Natural killer cell (primary cell): ENCODE measurements around the gene TBC1D21. TPM values are rescaled to one million over a fixed set of nuclear protein-coding genes. Genes with fewer than 3 reads are reported as not detected.

Experiments
- ATAC-seq, 3 donors: fragments of 150-1000 bp in 2 of 3; fragments of 200-7000 bp in 1 of 3; cut with Tn5 transposase; 1 replicate in 1 of 3; 2 replicates in 2 of 3; pipeline ENCODE4 v1.10.0; 2021; ENCODE audit warnings: mild to moderate bottlenecking in 2 of 3, moderate library complexity in 2 of 3
- DNase-seq, 2 donors: peaks; one replicate each; pipeline versions ENCODE4 v3.0.0 to v3.0.0-alpha.2; 2013 to 2021; ENCODE audit warnings: mixed read lengths in 1 of 2
- H3K27ac ChIP-seq: one replicate; pipeline ENCODE4 v1.5.1; 2013; ENCODE audit warnings: mild to moderate bottlenecking, low read length
- H3K27me3 ChIP-seq: one replicate; pipeline ENCODE4 v1.6.1; 2013; ENCODE audit warnings: low read length; ENCODE audit not compliant: control insufficient read depth, insufficient read depth
- H3K36me3 ChIP-seq: one replicate; pipeline ENCODE4 v1.6.1; 2013; ENCODE audit warnings: low read length; ENCODE audit not compliant: control insufficient read depth, insufficient read depth
- H3K4me1 ChIP-seq: one replicate; pipeline ENCODE4 v1.6.1; 2013; ENCODE audit warnings: low read length; ENCODE audit not compliant: control insufficient read depth, insufficient read depth
- H3K4me3 ChIP-seq: one replicate; pipeline ENCODE4 v1.5.1; 2013; ENCODE audit warnings: low read length
- H3K9me3 ChIP-seq: one replicate; pipeline ENCODE4 v1.6.1; 2013; ENCODE audit warnings: low read length; ENCODE audit not compliant: control insufficient read depth, insufficient read depth
- H3K27ac Mint-ChIP-seq, 2 donors: one replicate each; pipeline ENCODE4 v1.8.0; 2022; ENCODE audit warnings: mild to moderate bottlenecking in 2 of 2, mixed read lengths in 2 of 2, moderate library complexity in 1 of 2
- H3K27me3 Mint-ChIP-seq, 2 donors: one replicate each; pipeline ENCODE4 v1.8.0; 2022; ENCODE audit warnings: low read depth in 2 of 2, mixed read lengths in 2 of 2
- H3K36me3 Mint-ChIP-seq: one replicate; pipeline ENCODE4 v1.8.0; 2022; ENCODE audit warnings: mixed read lengths
- H3K4me1 Mint-ChIP-seq, 2 donors: one replicate each; pipeline ENCODE4 v1.8.0; 2022; ENCODE audit warnings: mixed read lengths in 2 of 2
- H3K4me3 Mint-ChIP-seq: one replicate; pipeline ENCODE4 v1.8.0; 2022; ENCODE audit warnings: mild to moderate bottlenecking, moderate library complexity, mixed read lengths
- H3K9me3 Mint-ChIP-seq, 2 donors: one replicate each; pipeline ENCODE4 v1.8.0; 2022; ENCODE audit warnings: mixed read lengths in 2 of 2
- CTCF ChIP-seq: fragments of 200-600 bp; IDR thresholded peaks from one replicate; pipeline ENCODE4 v1.8.0; 2022; ENCODE audit warnings: antibody characterized with exemption
- WGBS: methylation state at CpG from one replicate; pipeline ENCODE4 v1.1.7; 2013; ENCODE audit warnings: missing lambda C conversion rate; ENCODE audit not compliant: insufficient coverage; 5-methylcytosine and 5-hydroxymethylcytosine counted together
- intact Hi-C: fragments of 100-400 bp; cut with micrococcal nuclease; formaldehyde crosslinking; loops from one replicate; pipeline ENCODE4 v1.14.2; 2022
- total RNA-seq, 4 donors: library from RNA; stranded (reverse); fragments of 120-200 nt in 1 of 4; gene quantifications; one replicate each; pipeline versions ENCODE4 v1.2.3 to v1.2.4, GENCODE V29; 2013 to 2022

TBC1D21 gene
- total RNA-seq, 3 donors from 2014 or later (not counting 1 experiment from before 2014, with no cell fraction given): not detected

- TF ChIP-seq CTCF: no peak
- H3K27ac ChIP-seq: no peak overlapping the region
- intact Hi-C loops: no loop called here
- H3K27ac Mint-ChIP-seq: no peak overlapping the region
- no peaks in the 10 kb centered on the region for H3K9me3 Mint-ChIP-seq
- no peak overlapping the region for H3K4me3 ChIP-seq
- H3K4me3 Mint-ChIP-seq: no peak overlapping the region
- no peaks in the 10 kb centered on the region for H3K27me3 ChIP-seq
- no peaks in the 10 kb centered on the region for H3K36me3 ChIP-seq
- H3K27me3 Mint-ChIP-seq: peaks cover 13 to 28% of the 10 kb centered on the region in 2 donors
- DNase-seq: no peak
- no peaks in the 10 kb centered on the region for H3K4me1 Mint-ChIP-seq
- WGBS: 78% methylated on average over 8 of the region's 8 CpGs
- H3K9me3 ChIP-seq: no peaks in the 10 kb centered on the region
- no peaks in the 10 kb centered on the region for H3K36me3 Mint-ChIP-seq
- ATAC-seq: no peak
- H3K4me1 ChIP-seq: no peaks in the 10 kb centered on the region
Measured at GRCh38 chr15:73840771-73841170, 32.6 kb upstream of the TBC1D21 start.

- TF ChIP-seq CTCF: no peak
- no peaks in the 10 kb centered on the region for H3K9me3 Mint-ChIP-seq
Measured at GRCh38 chr15:73841756-73842725, 31.3 kb upstream of the TBC1D21 start.

GRCh38 chr15:73843787-73844186 is 29.6 kb upstream of the TBC1D21 start:
- Mint-ChIP-seq H3K27me3 (peaks cover 8 to 9% of the 10 kb centered on the region in 2 donors), H3K36me3 (no peaks in the 10 kb centered on the region), H3K27ac (no peak overlapping the region), H3K4me3 (no peak overlapping the region), H3K9me3 (no peaks in the 10 kb centered on the region), H3K4me1 (no peaks in the 10 kb centered on the region)
- 100% methylated on average over 1 of the region's 1 CpG for WGBS
- intact Hi-C loops: no loop called here
- no peak overlapping the region for H3K27ac ChIP-seq
- H3K4me3 ChIP-seq: no peak overlapping the region
- no peaks in the 10 kb centered on the region for H3K36me3 ChIP-seq
- no peaks in the 10 kb centered on the region for H3K4me1 ChIP-seq
- TF ChIP-seq CTCF: no peak
- DNase-seq (no peak), ATAC-seq (no peak)
- no peaks in the 10 kb centered on the region for H3K27me3 ChIP-seq
- no peaks in the 10 kb centered on the region for H3K9me3 ChIP-seq

More at GRCh38 chr15:73841756-73842725, 31.3 kb upstream of the TBC1D21 start:
- Mint-ChIP-seq H3K36me3 (no peaks in the 10 kb centered on the region), H3K27me3 (peaks cover 11 to 17% of the 10 kb centered on the region in 2 donors), H3K27ac (no peak overlapping the region), H3K4me1 (no peaks in the 10 kb centered on the region), H3K4me3 (no peak overlapping the region)
- Histone ChIP-seq H3K27me3 (no peaks in the 10 kb centered on the region), H3K4me3 (no peak overlapping the region), H3K36me3 (no peaks in the 10 kb centered on the region), H3K27ac (no peak overlapping the region), H3K4me1 (no peaks in the 10 kb centered on the region), H3K9me3 (no peaks in the 10 kb centered on the region)
- ATAC-seq (no peak), DNase-seq (no peak)
- 57% methylated on average over 17 of the region's 17 CpGs for WGBS
- intact Hi-C loops: no loop called here
